ENCODE results near the gene BOC. TPM values are rescaled to one million over a fixed set of nuclear protein-coding genes. Genes with fewer than 3 reads are reported as not detected.

Gene BOC
- total RNA-seq, 3 donors from 2014 or later = 48.8 to 56.6 (median 55.1) TPM

- Histone ChIP-seq H3K4me1 (no peaks in the 10 kb centered on the region), H3K4me3 (no peak overlapping the region), H3K36me3 (no peaks in the 10 kb centered on the region), H3K9me3 (no peaks in the 10 kb centered on the region), H3K27me3 (no peaks in the 10 kb centered on the region), H3K27ac (no peak overlapping the region)
- intact Hi-C loops (cut with DNase I; ENCODE audit: low total_unique reads) = no loop called here
- no peak for DNase-seq (ENCODE audit: low spot score in 2 of 2)
- TF ChIP-seq POLR2A (IDR thresholded peaks at IDR 0.05) = no peak
- TF ChIP-seq POLR2AphosphoS5 (IDR thresholded peaks at IDR 0.05) = no peak
- no peak for TF ChIP-seq CTCF (IDR thresholded peaks at IDR 0.05)
Observed at GRCh38 chr3:113329757-113330156, 118.4 kb downstream of the BOC start.

GRCh38 chr3:113330742-113331141 lies 119.4 kb downstream of the BOC start:
- no peak for DNase-seq (ENCODE audit: low spot score in 2 of 2)

GRCh38 chr3:113331187-113331586 lies 119.8 kb downstream of the BOC start:
- H3K36me3 ChIP-seq = no peaks in the 10 kb centered on the region
- no peak overlapping the region for H3K27ac ChIP-seq

More at GRCh38 chr3:113330742-113331141, 119.4 kb downstream of the BOC start:
- no peaks in the 10 kb centered on the region for H3K4me1 ChIP-seq
- H3K9me3 ChIP-seq = no peaks in the 10 kb centered on the region
- H3K27ac ChIP-seq = no peak overlapping the region
- no peaks in the 10 kb centered on the region for H3K27me3 ChIP-seq
- intact Hi-C loops (cut with DNase I; ENCODE audit: low total_unique reads) = no loop called here
- H3K4me3 ChIP-seq = no peak overlapping the region
- TF ChIP-seq POLR2A (IDR thresholded peaks at IDR 0.05) = no peak
- TF ChIP-seq CTCF (IDR thresholded peaks at IDR 0.05) = no peak
- no peak for TF ChIP-seq POLR2AphosphoS5 (IDR thresholded peaks at IDR 0.05)
- H3K36me3 ChIP-seq = no peaks in the 10 kb centered on the region

More at GRCh38 chr3:113331187-113331586, 119.8 kb downstream of the BOC start:
- TF ChIP-seq POLR2A (IDR thresholded peaks at IDR 0.05) (no peak), CTCF (IDR thresholded peaks at IDR 0.05) (no peak), POLR2AphosphoS5 (IDR thresholded peaks at IDR 0.05) (no peak)
- DNase-seq (ENCODE audit: low spot score in 2 of 2) = no peak
- Histone ChIP-seq H3K9me3 (no peaks in the 10 kb centered on the region), H3K4me1 (no peaks in the 10 kb centered on the region), H3K4me3 (no peak overlapping the region), H3K27me3 (no peaks in the 10 kb centered on the region)
- intact Hi-C loops (cut with DNase I; ENCODE audit: low total_unique reads) = no loop called here

Other genes starting within 250 kb of the BOC start
- gene CD200R1, start 236.5 kb upstream of the BOC start, total RNA-seq = 1 to 10 TPM in 2 of 3 donors, under 1 TPM in 1; 0.66 to 3.4 (median 1.3) TPM
- 10 to 100 TPM; 23.4 to 32.8 (median 24.2) TPM for gene GTPBP8, start 220.6 kb upstream of the BOC start, total RNA-seq
- gene CFAP44, start 229.9 kb downstream of the BOC start, total RNA-seq = 10 to 100 TPM in 2 of 3 donors, 1 to 10 TPM in 1; 6.6 to 28.4 (median 23.6) TPM

Data from breast epithelium (tissue), 4 donors.